Measurements from ENCODE around the gene KLRF2.
A peak's percentile ranks its signal among the peaks of the same experiment; 100 is the strongest.
"Not testable (repeated sequence)": the region's sequence is repeated elsewhere in the genome, so short reads cannot be mapped to it uniquely, and the experiment has no call there.

KLRF2 gene, protein sequence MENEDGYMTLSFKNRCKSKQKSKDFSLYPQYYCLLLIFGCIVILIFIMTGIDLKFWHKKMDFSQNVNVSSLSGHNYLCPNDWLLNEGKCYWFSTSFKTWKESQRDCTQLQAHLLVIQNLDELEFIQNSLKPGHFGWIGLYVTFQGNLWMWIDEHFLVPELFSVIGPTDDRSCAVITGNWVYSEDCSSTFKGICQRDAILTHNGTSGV

DNA sequence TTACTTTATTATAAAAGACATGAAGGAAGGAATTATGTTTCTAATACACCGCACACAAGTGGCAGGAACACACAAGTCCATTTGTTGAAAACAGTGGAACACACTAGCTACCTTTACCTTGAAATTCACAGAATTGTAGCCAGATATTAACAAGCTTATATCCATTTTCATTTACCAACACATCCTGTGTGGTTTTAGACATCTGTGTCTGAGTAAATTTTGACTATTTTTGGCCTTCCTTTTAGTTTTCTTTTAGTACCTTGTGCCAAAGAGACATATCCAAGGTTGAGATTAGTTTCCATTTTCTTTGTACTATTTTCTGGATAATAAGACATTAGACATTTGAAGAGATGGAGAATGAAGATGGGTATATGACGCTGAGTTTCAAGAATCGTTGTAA lies at the start of gene KLRF2:
TSS of gene KLRF2 (plus strand) at position 244 of the 400 bp plus-strand sequence. CDS start at position 351, 107 bp downstream.
- DNase-seq = no peak

DNA sequence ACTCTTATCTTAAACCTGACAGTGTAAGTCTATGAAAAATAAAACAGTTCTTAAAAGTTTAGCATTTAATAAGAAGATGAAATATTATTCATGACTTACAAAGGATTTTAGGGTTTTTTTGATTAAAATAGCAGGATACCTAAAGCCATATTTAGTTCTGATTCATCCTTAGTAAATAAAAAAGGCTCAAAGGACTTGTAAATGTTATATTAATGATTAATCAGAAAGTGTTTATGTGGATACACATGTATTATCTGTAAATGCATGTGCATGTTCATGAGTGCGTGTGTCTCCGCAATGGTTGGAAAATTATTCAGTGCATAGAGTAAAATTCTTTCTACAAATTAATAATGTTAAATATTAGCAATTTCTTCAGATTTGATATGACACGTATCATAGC lies 49.6 kb upstream of the KLRF2 start:
- no peak for DNase-seq

DNA sequence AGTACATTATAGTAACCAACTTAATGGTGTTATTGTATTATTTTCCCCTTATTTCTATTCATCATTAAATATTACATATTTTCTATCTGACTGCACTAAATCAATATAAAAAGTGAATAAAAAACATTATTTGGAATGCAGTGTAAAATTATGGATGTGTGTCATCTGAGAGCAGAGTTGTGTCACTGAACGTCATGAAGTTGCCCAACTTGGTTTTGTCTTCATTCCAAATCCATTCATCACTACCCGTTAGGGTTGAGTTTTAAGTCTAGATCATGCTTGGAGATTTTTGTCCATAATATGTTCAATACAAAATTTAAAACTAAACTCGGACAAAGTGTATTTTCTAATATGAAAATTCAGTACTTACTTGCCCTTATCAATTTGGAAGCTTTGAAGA lies 37.9 kb upstream of the KLRF2 start:
- DNase-seq = no peak

DNA sequence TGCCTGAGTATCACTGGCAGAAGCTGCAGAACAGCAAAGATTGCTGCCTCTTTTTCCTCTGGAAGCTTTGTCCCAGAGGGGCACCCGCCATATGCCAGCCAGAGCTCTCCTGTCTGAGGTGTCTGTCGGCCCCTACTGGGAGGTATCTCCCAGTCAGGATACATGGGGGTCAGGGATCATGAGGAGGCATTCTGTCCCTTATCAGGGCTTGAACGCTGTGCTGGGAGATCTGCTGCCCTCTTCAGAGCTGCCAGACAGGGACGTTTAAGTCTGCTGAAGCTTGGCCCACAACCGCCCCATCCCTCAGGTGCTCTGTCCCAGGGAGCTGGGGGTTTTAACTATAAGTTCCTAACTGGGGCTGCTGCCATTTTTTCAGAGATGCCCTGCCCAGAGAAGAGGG lies 32.4 kb upstream of the KLRF2 start:
- no peak for DNase-seq

DNA sequence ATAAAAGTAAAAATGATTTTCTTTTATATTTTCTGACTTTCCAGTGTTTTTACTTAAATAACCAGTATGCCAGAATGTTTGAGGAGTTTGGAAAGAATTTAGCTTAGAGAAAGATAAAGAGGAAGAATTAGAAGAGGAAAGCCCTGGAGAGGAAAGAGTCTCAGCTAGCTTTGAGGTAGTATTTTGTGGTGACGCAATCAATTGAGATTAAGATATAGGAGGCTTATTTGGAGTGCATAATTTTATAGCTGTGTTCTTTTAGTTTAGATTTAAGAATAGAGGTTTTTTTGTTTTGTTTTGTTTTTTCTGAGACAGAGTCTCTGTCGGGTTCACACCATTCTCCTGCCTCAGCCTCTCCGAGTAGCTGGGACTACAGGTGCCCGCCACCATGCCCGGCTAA lies 30.2 kb upstream of the KLRF2 start:
- DNase-seq = no peak

DNA sequence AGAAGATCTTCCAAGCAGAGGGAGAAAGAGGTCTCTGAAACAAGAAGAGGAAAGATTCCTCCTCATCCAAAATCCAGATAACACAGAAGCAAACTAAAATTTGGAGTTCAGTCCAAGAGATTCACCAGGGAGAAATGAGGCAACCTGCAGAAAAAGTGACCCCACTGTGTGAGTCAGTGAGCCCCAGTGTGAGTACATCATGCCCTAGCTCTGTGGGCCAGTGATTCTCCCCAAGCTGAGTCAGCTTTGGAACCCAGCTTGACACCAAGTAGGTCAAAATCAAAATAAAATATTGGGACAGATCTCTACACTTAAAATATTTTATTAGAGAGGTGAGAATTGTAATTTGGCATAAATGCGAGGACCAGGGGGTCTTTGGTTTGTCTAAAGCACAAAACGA lies 29.4 kb upstream of the KLRF2 start:
- DNase-seq = no peak

DNA sequence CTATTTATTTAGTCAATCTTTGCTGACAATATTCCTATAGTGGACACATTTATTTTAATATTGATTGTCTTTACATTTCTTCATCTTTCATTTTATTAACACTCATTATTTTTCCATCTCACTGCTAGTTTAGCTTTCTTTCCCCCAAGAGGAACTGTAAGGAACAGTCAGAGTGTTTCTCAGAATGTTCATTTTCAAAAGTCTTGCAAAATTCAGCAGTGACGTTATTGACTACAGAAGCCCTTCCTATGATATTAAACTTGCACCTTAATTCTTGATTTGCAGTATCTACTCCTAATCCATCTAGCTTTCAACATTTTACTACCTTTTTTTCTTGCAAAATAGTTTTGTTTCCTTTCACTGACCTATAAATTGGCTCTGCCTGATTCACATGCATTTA lies 25.1 kb upstream of the KLRF2 start:
- DNase-seq = no peak

DNA sequence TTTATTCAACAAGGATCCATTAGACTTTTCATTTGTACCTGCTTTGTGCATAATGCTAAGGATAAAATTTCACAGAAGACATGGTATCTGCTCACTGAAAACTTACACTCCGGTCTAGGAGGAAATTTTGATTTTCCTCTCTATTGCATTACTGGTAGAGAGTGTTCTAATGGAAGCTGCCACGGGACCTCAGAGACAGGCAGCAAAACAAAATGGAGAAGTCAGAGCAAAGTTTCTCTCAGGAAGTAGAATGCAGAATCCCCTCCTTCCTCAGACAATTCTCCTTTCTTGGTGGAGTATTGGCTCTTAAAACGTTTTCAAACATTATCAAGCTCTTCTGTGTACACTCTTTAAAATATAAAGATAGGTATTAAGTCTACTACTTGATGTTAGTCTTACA lies 24.4 kb upstream of the KLRF2 start:
- no peak for DNase-seq

DNA sequence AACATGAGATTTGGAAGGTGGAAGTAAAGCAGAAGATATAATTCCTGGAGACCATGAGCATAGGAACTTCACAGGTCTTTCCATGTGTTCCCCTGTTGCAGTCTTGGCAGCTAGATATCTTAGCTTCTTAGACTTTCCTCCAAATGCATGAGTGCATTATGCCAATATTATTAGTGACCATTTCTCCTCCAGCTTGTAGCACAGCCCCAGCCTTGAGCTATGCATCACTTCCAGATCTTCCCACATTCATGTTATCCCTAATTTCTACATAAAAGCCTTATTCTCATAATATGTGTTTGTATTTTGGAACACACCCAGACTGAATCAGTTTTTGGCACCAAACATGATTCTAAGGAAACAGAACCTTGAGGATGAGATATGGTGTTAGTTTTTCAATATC lies 23.2 kb upstream of the KLRF2 start:
- no peak for DNase-seq

DNA sequence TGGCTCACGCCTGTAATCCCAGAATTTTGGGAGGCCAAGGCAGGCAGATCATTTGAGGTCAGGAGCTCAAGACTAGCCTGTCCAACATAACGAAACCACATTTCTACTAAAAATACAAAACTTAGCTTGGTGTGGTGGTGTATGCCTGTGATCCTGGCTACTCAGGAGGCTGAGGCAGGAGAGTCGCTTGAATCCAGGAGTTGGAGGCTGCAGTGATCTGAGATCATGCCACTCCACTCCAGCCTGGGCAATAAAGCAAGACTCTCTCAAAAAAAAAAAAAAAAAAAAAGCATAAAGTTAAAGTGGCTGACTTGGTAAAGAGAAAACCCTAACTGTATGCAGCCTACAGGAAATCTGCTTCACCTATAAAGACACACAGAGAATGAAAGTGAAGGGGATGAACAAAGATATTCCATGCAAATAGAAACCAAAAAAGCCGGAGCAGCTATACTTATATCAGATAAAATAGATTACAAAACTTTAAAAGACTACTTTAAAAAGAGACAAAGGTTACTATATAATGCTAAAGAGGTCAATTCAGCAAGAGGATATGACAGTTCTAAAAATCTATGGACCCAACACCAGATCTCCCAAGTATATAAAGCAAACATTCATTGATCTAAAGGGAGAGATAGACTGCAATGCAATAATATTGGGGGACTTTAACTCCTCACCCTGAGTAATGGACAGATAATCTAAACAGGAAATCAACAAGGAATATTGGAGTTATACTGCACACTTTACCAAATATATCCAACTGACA lies 16.2 kb upstream of the KLRF2 start:
- DNase-seq = no peak

DNA sequence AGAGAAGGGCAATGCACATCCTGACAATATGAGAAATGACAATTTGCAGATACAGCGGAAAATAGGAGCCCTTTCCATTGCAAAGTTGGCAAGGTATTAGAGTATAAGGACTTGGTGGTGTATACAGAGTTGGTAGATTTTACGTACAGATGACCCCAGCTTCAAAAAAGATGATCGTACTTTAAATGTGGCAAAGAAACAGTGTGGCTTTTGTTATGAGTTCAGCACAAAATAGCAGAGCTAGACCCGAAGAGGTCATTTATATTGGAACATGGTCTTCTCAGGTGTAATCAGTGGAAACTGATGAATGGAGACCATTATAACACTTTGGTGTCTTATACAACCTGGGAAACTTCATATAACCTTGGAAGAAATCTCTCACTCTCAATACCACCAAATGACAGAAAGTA lies 14.4 kb upstream of the KLRF2 start:
- no peak for DNase-seq

DNA sequence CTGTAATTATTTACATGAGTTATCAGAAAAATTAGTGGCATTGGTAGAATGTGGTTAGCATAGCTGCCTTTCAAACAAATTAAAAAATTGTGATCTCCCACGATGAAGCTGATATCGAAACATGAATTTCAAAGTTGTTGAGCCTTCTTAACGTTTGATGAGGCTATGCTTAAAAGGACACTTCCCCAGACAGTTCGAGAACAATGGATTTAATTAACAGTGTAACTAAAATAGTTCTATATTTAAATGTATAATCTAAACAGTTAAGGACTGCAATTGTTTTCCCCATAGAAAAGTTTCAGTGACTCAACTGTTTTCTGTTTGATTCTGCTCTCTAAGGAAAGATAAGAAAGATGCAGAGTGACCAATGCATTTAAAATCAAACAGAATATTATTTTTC lies 13.8 kb upstream of the KLRF2 start:
- DNase-seq = no peak

DNA sequence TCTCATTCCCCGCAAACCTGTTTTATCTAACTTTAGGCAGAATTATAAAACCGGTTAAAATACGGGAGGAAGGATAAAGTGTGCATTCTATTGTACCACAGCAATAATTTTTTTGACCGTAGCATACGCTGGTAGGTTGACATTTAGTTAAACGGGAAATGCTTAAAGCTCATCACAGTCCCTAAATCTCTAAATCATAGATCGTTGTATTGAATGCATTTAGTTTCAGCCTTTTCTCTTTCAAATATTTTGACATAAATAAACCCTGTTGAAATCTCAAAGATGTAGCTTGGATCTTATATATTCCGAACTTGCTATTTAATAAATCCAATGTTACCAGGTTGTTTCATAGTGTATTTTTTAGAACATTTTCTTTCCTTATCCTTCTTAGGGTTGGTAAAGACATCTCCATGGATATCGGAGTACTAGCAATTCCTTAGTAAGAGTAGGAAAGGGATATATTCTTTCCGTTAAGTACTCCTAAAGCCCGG lies 12.9 kb upstream of the KLRF2 start:
- DNase-seq = no peak

DNA sequence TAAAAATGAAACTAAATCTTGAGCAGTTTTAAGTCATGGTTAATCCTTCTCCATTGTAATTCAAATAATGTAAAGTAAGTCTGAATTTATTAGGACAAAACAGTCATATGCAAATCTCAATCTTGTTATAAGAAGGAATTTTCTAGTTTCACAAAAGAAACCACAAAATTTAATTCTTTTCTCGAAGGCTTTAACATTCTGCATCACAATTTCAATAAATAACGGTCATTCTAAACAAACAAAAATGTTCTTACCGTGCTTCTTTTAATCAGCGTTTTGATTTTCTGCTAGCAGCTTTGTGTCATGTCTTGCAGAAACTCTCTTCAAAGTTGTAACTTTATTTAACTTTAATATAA lies 12.4 kb upstream of the KLRF2 start:
- no peak for DNase-seq

DNA sequence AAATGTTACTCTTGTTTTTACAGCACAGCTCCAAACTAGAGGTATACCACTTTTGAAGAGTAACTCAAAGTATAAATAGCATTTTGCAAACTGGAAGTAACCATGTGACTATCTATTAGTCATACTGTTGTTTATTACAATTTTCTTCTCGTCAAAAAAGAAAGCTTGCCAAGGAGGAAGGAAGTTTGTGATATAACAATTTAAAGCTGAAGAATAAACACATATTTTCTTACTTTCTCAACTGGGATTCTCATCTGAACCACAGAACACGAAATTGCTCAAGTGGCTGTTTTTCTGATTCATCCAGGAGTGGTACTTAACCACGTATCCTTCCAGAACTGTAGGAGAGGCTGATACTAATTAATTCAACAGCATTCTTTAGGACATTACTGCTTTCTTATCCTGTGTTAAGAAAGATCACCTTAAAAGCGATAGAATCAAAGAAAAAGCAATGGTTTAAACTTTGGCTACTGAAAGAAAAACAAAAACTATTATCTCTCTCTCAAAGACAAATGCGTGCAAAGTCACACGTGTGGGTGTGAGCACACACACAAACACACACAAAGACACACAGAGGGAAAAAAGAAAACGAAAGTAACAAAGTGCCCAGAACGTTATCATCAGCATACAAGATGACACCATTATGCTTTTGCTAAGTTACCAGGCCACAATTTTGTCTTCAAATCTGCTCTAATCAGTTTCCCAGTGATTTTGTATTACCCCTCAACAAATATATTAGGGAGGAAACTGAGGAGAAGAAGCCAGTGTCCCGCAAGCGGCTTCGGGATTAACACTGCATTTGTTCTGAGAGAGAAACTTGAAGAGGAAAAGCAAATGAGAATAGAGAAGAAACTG lies 11.8 kb upstream of the KLRF2 start, which contains the start of gene CLEC2B:
TSS of gene CLEC2B (minus strand) at position 48 of the 855 bp plus-strand sequence.
- peak; percentile 33 for DNase-seq

DNA sequence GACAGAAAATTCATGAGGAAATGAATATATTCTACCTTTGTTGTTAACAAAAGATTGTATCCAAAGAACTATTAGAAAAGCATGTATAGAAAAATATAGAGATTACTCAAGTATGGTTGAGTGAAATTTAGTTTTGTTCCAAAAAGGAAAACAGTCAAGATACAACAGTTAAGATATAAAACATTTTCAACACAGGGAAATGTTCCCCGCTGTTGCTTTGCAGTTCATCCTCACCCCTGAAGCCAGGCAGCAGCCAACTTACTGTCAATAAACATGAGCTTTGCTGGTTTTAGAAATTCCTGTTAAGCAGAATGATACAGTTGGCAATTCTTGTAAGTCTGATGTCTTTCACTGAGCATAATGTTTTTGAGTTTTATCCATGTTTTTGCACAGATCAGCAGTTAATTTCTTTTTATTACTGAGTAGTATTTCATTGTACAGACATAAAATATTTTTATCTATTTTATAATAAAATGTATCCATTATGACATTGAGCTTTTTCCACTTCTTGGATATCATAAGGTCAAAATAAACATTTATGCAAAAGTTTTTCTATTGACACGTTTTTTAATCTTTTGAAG lies 10.9 kb upstream of the KLRF2 start:
- no peak for DNase-seq

DNA sequence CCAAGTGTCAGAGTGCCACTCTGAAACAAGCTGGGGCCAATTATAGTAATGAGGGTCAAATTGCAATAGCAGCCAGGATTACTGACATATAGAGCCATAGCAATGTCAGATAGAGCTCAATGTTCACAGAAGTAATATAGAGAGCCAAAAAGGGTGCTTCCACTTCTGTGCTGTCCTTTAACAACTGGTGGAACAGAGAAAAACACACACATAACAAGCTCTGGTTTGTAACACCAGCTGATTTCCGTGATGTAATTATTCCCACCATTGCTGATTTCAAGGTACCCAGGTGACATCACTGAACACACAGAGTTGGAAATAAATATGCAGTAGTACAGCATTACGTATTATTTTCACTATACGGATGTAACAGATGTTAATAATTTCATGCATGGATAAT lies 9.1 kb upstream of the KLRF2 start:
- no peak for DNase-seq

DNA sequence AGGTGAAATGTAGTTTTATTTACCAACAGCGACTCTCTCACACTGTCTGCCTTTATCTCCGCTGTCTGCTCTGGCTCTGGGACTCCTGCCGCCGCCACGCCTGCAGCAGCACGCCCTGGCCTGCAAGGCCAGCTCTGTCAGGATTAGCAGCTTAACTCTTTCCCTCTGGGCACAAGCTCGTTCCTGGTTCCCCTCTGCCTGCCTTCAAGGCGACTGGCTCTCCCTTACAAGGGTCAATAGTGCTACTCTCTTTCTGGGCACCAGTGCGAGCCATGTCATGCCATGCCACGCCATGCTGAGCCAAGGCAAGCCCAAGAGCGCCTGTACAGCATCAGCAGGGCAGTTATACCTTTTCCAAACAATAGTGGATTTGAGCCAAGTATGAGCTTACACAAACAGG lies 8.5 kb upstream of the KLRF2 start:
- DNase-seq = no peak

DNA sequence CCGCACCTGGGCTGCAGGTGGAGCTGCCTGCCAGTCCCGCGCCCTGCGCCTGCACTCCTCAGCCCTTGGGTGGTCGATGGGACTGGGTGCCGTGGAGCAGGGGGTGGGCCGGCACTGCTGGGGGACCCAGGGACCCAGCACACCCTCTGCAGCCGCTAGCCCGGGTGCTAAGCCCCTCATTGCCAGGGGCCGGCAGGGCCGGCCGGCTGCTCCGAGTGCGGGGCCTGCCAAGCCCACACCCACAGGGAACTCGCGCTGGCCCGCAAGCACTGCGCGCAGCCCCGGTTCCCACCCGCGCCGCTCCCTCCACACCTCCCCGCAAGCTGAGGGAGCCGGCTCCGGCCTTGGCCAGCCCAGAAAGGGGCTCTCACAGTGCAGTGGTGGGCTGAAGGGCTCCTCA lies 5.2 kb upstream of the KLRF2 start:
- DNase-seq = not testable (repeated sequence)

DNA sequence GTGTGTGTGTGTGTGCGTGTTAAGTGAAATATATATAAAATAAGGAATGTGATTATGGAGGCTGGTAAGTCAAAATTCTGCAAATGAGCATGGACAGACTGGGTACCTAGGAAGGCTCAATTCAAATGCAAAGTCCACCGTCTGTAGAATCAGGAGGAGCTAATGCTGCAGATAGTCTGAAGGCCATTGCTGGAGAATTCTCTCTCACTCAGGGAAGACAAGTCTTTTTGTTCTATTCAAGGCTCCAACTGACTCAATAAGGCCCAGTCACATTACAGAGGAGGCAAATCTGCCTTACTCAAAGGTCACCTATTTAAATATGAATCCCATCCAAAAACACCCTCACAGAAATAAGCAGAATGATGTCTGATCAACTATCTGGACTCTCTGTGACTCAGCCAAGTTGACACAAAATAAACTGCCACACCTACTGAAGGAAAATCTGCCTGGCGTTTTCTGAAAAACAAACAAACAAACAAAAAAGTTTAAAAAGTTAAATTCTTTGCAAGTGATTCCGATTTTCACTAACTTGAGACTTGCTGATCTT lies 684 bp upstream of the KLRF2 start:
- DNase-seq = no peak

DNA sequence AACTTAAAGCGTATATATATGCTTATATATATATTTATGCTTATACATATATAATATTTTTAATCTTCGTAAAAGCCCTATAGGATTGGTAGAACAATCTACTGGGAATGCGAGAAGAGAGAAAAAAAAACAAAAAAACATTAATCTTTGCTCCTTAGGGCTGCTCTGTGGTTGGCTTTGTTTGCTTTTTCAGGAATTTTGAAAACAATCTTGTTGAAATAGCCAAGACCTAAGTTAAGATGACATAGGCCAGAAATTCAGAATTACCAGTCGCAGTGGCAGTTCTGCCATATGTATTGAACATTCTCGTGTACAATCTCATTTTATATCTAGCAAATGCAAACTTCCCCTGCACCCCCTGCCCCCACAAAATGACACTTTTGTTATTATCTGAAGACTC lies 699 bp downstream of the KLRF2 start:
- no peak for DNase-seq

DNA sequence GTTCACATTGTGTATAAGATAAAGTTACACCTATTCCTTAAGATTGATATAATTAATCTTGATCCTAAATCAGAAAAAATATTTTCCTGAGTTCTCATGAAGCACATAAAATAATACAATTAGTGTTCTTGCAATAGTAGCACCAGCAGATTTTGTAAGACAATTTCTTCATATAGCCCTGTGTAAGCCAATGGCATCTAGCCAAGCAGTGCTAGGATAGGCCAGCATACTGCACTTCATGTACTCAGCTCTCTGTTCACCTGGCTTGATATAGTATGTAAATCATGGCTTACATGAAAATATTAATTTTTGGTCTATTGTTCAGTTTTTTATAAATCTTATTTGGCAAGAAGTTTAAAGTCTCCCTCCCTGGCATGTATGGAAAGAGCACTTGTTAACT lies 1.9 kb downstream of the KLRF2 start:
- DNase-seq = no peak

DNA sequence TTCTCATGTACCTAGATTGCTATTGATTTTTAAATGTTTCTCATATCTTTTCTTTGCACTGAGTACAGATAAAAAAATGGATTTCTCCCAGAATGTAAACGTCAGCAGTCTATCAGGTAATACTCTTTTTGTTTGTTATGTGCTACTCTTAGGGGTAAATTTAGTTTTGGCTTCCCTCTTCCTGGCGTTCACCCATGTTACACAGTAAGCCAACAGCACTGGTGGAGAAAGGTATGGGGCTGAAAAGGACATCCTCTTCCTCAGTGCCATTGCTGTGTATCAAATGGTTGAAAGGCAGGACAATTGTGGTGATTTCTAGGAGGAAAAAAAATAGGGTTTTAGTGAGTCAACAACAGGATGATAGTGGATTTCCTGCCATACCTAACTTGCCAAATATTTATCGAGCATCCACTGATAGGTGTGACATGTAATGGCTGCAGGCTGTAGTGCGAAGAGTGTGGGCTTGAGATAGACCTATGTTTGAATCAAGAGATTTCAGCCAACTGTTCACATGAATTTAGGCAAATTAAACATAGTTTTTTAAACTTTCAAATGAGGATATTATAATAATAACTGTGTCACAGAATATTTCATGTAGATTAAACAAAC lies 7.5 kb downstream of the KLRF2 start:
- no peak for DNase-seq

Data from stimulated activated CD4-positive, alpha-beta T cell treated with anti-CD3 and anti-CD28 coated beads, Interleukin-4, amount 100 ng/mL, for 24 hours (primary cell).